ENCODE data around the gene CAPN13. TPM values are rescaled to one million over a fixed set of nuclear protein-coding genes. Genes with fewer than 3 reads are reported as not detected.
A peak's percentile ranks its signal among the peaks of the same experiment; 100 is the strongest.

The CAPN13 gene
- polyA plus RNA-seq, 1 of the 3 experiments (the other 2 are of a cell fraction), result not detected

- ChIA-PET CTCF (interaction anchor here (0.7 to 4.6 kb wide), 8 partner anchors 9 to 472 kb away, joined by 3 to 23 read pairs (median 3); no protein-coding TSS in a partner anchor), POLR2A (interaction anchor here (0.9 to 1.0 kb wide), 2 partner anchors 13 to 22 kb away, joined by 3 to 4 read pairs; no protein-coding TSS in a partner anchor)
- no peak for TF ChIP-seq FOXM1 (IDR thresholded peaks at IDR 0.05; ENCODE audit: low read depth)
- TF ChIP-seq GABPA (IDR thresholded peaks at IDR 0.05; ENCODE audit: low read depth), result no peak
- peak; percentile 93 for TF ChIP-seq GATA2 (CRISPR knock-in tag; IDR thresholded peaks at IDR 0.05)
- TF ChIP-seq TAF1 (IDR thresholded peaks at IDR 0.05; ENCODE audit: borderline replicate concordance, low read depth, low read length), result no peak
- no peak for TF ChIP-seq EZH2phosphoT487 (IDR thresholded peaks at IDR 0.05; ENCODE audit: borderline replicate concordance, low read depth)
- peak; percentile 25; the same call in 1 of the 2 replicates for TF ChIP-seq TCF12 (IDR thresholded peaks at IDR 0.05)
- no peak for TF ChIP-seq TEAD4 (IDR thresholded peaks at IDR 0.05; ENCODE audit: borderline replicate concordance, insufficient read depth)
- no peak for TF ChIP-seq FOSL2 (IDR thresholded peaks at IDR 0.05; ENCODE audit: borderline replicate concordance, low read depth)
- no peak for TF ChIP-seq IRF3 (IDR thresholded peaks at IDR 0.05; ENCODE audit: low read depth, low read length)
- TF ChIP-seq FOXJ3 (CRISPR knock-in tag; IDR thresholded peaks at IDR 0.05), result peak; percentile 65
- TF ChIP-seq RCOR1 (IDR thresholded peaks at IDR 0.05; ENCODE audit: low read length), result peak; percentile 90
- TF ChIP-seq, protein P1, sequence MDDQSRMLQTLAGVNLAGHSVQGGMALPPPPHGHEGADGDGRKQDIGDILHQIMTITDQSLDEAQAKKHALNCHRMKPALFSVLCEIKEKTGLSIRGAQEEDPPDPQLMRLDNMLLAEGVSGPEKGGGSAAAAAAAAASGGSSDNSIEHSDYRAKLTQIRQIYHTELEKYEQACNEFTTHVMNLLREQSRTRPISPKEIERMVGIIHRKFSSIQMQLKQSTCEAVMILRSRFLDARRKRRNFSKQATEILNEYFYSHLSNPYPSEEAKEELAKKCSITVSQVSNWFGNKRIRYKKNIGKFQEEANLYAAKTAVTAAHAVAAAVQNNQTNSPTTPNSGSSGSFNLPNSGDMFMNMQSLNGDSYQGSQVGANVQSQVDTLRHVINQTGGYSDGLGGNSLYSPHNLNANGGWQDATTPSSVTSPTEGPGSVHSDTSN (IDR thresholded peaks at IDR 0.05), result no peak
- TF ChIP-seq YY1 (IDR thresholded peaks at IDR 0.05; ENCODE audit: low read depth), result no peak
- TF ChIP-seq CHD2 (IDR thresholded peaks at IDR 0.05; ENCODE audit: low read length, partially characterized antibody), result peak; percentile 84
- peak in 1 of 2 experiments; percentile 90; a peak in 1 of 4 replicates for TF ChIP-seq EP300 (IDR thresholded peaks at IDR 0.05; ENCODE audit: borderline replicate concordance in 1 of 2, low read depth in 1 of 2, low read length in 1 of 2)
- TF ChIP-seq MEF2A (IDR thresholded peaks at IDR 0.05; ENCODE audit: borderline replicate concordance, low read depth), result no peak
- no peak for TF ChIP-seq NFIC (IDR thresholded peaks at IDR 0.05; ENCODE audit: borderline replicate concordance)
- no peak; the same call in 1 of the 2 replicates for TF ChIP-seq MXI1 (IDR thresholded peaks at IDR 0.05; ENCODE audit: low read depth, low read length)
- TF ChIP-seq USF2 (IDR thresholded peaks at IDR 0.05; ENCODE audit: borderline replicate concordance, low read depth, low read length), result no peak
- peak; percentile 25; the same call in 1 of the 2 replicates for TF ChIP-seq RAD21 (IDR thresholded peaks at IDR 0.05; ENCODE audit: low read length)
- Histone ChIP-seq H3K79me2 (ENCODE audit: insufficient read depth) (no peaks in the 10 kb centered on the region), H3K27me3 (ENCODE audit: insufficient read depth) (no peaks in the 10 kb centered on the region), H2AFZ (ENCODE audit: low read depth) (no peak overlapping the region), H3K4me3 (ENCODE audit: low read depth in 2 of 2, low read length in 1 of 2) (no peak overlapping the region), H3K9me3 (no peaks in the 10 kb centered on the region), H3K9ac (no peak overlapping the region), H4K20me1 (ENCODE audit: insufficient read depth) (no peaks in the 10 kb centered on the region), H3K27ac (ENCODE audit: low read depth in 2 of 2, low read length in 1 of 2) (peak overlapping the region in 1 of 2 experiments; percentile 81; a peak in 2 of 4 replicates), H3K36me3 (replicated peaks in 1 of 2; ENCODE audit: control insufficient read depth in 1 of 2, insufficient read depth in 2 of 2, low read length in 1 of 2) (no peaks in the 10 kb centered on the region), H3K9me2 (no peaks in the 10 kb centered on the region), H3K4me1 (ENCODE audit: control insufficient read depth in 1 of 2, insufficient read depth in 2 of 2, low read depth in 1 of 2, low read length in 1 of 2) (peaks cover 0 to 46% of the 10 kb centered on the region in 2 experiments; a peak in 3 of 4 replicates), H3K4me2 (no peak overlapping the region), H3F3A (replicated peaks; ENCODE audit: insufficient read depth) (no peaks in the 10 kb centered on the region)
- 6% methylated on average over 6 of the region's 6 CpGs for WGBS (ENCODE audit: low lambda C conversion rate)
- DNase-seq, result peak; percentile 74
Measured at GRCh38 chr2:30758191-30758651, 49.0 kb downstream of the CAPN13 start.

Data from SK-N-SH (cell line).